GM18505 (cell line): ENCODE results near the gene ZNF316.
A peak's percentile ranks its signal among the peaks of the same experiment; 100 is the strongest.

ENCODE experiments used
- ATAC-seq: cut with Tn5 transposase; IDR thresholded peaks from one replicate; pipeline ENCODE4 v1.9.1; 2021; ENCODE audit not compliant: unreplicated experiment
- POLR2A ChIP-seq: IDR thresholded peaks from 4 replicates; pipeline ENCODE4 v1.6.1; 2011; ENCODE audit warnings: borderline replicate concordance; ENCODE audit not compliant: insufficient read depth, insufficient read length; ENCODE audit errors: extremely low read depth

The ZNF316 gene

GRCh38 chr7:6636741-6637543 lies at the start of gene ZNF316:
Gene ZNF316, plus strand, starts transcription at chr7:6637318. Its CDS starts 5,092 bp downstream, at chr7:6642410.
- TF ChIP-seq POLR2A, result peak; percentile 73
- ATAC-seq, result peak; percentile 71

DNA sequence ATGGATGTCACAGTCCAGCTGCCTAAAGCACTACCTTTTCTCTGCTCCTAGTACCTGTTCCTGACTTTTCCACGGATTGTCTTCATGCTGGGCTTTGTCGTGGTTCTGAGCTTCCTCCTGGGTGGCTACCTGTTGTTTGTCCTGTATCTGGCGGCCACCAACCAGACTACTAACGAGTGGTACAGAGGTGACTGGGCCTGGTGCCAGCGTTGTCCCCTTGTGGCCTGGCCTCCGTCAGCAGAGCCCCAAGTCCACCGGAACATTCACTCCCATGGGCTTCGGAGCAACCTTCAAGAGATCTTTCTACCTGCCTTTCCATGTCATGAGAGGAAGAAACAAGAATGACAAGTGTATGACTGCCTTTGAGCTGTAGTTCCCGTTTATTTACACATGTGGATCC lies 48.6 kb upstream of the ZNF316 start:
- no peak for ATAC-seq
- TF ChIP-seq POLR2A, result no peak

DNA sequence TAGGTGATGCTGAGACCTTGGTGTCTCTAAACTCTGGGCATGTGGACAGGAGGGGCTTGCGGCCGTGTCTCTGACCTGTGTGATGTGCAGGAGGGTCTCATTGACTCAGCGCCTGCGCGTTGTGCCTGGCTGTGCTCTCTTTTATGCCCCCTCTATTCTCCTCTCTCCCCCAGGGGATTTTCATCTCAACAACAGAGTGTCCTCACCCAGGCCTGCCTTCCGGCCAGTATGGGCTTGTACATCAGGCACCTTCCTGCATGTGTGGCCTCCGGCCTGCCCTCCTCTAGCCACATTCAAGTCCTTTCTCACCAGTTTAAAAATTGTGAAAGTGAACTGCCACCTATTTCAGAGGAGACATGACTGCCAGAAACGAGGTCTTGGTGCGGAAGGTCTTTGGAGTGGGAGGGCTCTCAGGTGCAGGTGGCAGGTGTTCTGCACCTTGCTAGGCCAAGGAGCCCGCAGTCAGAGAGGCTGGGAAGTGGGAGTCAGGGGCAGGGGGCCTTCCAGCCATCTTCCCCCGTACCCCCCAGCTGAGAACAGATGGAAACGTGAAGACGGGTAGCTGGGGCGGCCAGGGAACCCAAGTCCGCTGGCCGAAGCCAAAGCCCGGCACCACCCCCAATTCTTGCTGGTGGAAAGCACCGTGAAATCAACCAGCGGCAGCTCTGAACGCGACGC lies 47.8 kb upstream of the ZNF316 start:
- no peak for TF ChIP-seq POLR2A
- ATAC-seq, result no peak

DNA sequence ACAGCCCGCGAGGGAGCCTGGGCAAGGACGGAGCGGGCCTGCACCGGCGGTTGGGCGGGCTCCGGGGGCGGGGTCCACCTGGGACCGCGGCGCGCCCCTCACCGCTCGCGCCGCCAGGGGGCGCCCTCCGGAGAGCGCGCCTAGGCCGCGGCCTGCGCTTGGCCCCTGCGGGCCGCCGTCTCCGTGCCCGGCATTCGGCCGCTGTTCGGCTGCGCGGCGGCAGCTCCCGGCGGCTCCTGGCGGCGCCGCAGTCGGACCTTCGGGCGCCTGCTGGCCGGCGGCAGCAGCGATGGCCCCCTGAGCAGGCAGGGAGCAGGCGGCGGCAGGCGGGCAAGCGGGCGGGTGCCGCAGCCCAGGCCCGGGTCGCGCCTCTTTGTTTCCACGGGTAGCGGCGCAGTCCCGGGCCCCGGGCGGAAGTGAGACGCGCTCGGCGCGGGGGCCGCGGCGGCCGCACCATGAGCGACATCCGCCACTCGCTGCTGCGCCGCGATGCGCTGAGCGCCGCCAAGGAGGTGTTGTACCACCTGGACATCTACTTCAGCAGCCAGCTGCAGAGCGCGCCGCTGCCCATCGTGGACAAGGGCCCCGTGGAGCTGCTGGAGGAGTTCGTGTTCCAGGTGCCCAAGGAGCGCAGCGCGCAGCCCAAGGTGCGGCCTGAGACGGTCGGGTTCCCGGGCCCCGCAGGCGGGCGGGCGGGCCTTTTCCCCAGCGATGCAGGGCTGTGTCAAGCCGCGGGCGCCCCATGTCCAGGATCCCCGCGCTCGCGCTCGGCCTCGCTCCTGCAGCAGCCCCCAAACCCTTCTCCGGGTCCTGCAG lies 47.1 kb upstream of the ZNF316 start, which contains the start of gene INTS15:
TSS of gene INTS15 (plus strand) at position 193 of the 816 bp plus-strand sequence. CDS start at position 456, 263 bp downstream.
- TF ChIP-seq POLR2A, result peak; percentile 92
- ATAC-seq, result peak; percentile 86

DNA sequence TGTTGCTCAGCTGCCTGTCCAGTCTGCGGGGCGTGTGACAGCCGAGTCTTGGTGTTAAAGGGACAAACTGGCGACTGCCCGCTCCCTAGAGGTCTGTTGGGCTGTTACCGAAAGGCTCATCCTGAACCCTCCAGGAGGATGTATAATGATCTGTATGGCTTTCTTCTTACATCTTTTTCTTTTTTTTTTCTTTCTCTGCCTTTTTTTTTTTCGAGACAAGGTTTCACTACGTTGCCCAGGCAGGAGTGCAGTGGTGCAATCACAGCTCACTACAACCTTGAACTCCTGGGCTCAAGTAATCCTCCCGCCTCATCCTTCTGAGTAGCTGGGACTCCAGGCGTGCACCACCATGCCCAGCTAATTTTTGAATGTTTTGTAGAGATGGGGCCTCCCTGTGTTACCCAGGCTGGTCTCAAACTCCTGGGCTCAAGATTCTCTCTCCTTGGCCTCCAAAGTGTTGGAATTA lies 46.4 kb upstream of the ZNF316 start:
- ATAC-seq, result no peak
- no peak for TF ChIP-seq POLR2A

GRCh38 chr7:6600093-6600492 lies 37.0 kb upstream of the ZNF316 start:
- no peak for TF ChIP-seq POLR2A
- ATAC-seq, result no peak

DNA sequence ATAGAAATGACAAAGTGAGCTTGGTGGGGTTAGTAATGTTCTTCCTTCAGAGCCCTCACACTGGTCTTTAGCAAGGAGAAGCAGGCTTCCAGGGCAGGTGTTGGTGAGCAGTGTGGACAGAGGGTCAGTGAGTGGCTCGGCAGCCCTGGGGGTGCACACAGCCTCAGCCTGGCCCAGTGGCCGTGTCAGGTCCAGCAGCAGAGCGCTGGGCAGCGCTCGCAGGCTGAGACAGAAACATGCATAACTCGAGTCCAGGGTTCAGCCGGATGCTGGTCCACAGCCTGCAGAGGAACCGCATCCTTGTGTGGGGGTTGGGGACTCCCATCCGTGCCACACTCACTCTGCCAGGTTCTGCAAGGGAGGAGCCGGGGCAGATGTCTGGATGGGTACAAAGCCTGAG lies 32.7 kb upstream of the ZNF316 start:
- no peak for TF ChIP-seq POLR2A
- no peak for ATAC-seq

DNA sequence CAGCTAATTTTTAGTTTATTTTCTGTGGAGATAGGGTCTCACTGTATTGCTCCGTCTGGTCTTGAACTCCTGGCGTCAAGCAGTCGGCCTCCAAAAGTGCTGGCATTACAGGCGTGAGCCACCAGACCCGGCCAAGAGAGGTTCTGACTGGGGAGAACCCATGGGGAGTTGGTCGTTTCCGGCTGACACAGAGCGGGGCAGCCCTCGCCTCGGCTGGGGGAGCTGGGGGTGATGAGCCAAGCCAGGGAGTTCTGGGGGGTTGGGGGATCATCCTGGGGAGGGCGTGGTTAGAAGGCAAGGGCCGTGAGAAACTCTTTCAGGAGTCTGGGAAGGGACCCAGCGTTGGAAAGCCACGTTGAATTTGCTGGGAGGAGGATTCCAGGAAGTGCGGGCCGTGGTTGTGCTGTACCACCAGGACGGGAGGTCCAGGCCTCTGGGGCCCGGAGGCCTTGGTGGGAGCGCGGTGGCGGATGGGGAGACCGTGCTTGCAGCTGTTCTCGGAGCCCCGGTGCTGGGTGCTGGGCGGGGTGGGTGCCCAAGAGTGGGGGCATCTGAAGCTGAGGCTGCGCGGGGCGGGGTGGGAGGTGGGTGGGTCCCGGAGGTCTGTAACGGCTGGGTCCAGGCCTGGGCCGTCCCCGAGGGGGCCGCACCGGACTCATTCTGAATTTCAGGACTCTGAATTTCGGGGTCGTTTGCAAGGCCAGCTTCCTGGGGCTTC lies 30.1 kb upstream of the ZNF316 start:
- TF ChIP-seq POLR2A, result no peak
- ATAC-seq, result no peak

DNA sequence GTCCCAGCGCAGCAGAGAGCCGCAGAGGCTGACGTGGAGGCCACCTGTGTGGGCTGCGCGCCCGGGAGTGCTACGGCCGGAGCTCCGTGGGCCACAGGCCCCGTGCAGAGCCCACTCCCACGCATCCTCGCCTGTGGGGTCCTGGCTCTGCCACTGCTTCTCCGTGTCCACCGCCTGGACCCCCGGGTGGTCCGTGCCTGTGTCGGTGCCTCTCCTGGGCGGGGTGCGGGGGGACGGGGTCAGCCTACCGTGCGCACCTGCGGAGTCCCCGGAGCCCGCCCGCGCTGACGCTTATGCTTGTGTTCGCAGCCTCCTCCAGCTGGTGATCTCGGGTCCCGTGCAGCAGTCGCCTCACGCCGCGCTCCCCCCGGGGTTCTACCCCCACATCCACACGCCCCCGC lies 29.5 kb upstream of the ZNF316 start:
- no peak for TF ChIP-seq POLR2A
- ATAC-seq, result no peak

DNA sequence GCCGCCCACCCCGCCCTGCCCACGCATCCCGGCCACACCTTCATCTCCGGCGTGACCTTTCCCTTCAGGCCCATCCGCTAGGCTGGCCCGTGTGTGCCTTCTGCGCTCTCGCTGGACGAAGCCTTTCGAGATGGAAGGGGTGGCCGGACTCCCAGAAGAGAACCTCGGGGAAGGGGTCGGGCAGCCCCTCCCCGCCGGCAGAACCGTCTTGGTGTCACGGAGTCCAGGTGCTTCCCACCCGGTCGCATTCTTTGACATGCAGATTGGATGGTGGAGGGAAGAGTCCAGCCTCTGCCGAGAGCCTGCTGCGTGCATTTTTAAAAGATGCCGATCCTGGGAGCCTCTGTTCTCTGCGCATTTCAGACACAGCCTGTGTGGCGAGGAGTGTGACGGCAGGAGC lies 29.0 kb upstream of the ZNF316 start:
- ATAC-seq, result no peak
- TF ChIP-seq POLR2A, result no peak

GRCh38 chr7:6608794-6609193 lies 28.3 kb upstream of the ZNF316 start:
- no peak for TF ChIP-seq POLR2A
- no peak for ATAC-seq

DNA sequence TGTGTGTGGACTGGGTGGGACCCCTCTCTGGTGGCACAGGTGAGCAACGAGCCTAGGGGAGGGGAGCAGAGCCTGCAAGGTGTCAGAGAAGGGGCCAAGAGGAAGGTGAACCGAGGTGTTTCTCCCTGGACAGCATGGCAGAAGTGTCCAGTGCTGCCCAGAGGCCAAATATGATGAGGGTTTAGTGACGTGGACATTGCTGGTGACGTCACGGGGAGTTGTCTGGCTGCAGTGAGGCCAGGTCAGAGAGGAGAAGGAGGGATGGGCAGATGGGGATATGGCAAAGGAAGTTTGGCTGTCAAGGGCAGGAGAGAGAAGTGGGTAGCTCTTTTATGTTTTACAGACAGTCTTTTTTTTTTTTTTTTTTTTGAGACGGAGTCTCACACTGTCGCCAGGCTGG lies 24.3 kb upstream of the ZNF316 start:
- ATAC-seq, result no peak
- no peak for TF ChIP-seq POLR2A

- no peak for ATAC-seq
Observed at GRCh38 chr7:6613706-6614105, 23.4 kb upstream of the ZNF316 start.

GRCh38 chr7:6614953-6615722 lies 22.0 kb upstream of the ZNF316 start, which contains the start of gene ZNF853:
Gene ZNF853, plus strand, starts transcription at chr7:6615610. Its CDS starts 565 bp downstream, at chr7:6616175.
- no peak for ATAC-seq
- TF ChIP-seq POLR2A, result no peak

More at GRCh38 chr7:6613706-6614105, 23.4 kb upstream of the ZNF316 start:
- no peak for TF ChIP-seq POLR2A
